HUES64 (cell line): ENCODE data around the gene EPS8.

ENCODE experiments used
- H3K27ac ChIP-seq: 2 replicates; pipeline ENCODE4 v1.7.0; 2013; ENCODE audit warnings: low read depth, low read length, inconsistent platforms
- H3K27me3 ChIP-seq: 2 replicates; pipeline ENCODE4 v1.6.1; 2013; ENCODE audit warnings: mild to moderate bottlenecking, low read length; ENCODE audit not compliant: insufficient read depth
- H3K36me3 ChIP-seq: 2 replicates; pipeline ENCODE4 v1.6.1; 2013; ENCODE audit warnings: mild to moderate bottlenecking, low read length; ENCODE audit not compliant: insufficient read depth
- H3K4me1 ChIP-seq: 2 replicates; pipeline ENCODE4 v1.6.1; 2013; ENCODE audit warnings: mild to moderate bottlenecking, low read length, moderate library complexity; ENCODE audit not compliant: insufficient read depth
- H3K4me3 ChIP-seq: 2 replicates; pipeline ENCODE4 v1.5.1; 2013; ENCODE audit warnings: mild to moderate bottlenecking, low read length, moderate library complexity
- H3K9ac ChIP-seq: 2 replicates; pipeline ENCODE4 v1.6.1; 2013; ENCODE audit warnings: mild to moderate bottlenecking, low read depth, low read length
- H3K9me3 ChIP-seq: 2 replicates; pipeline ENCODE4 v1.6.1; 2013; ENCODE audit warnings: low read depth, low read length; ENCODE audit not compliant: insufficient read depth
- WGBS: fragments of 150-250, 120-280 bp; methylation state at CpG from one replicate; pipeline ENCODE4 v1.1.7; 2013; ENCODE audit warnings: missing lambda C conversion rate; 5-methylcytosine and 5-hydroxymethylcytosine counted together

EPS8 gene

DNA sequence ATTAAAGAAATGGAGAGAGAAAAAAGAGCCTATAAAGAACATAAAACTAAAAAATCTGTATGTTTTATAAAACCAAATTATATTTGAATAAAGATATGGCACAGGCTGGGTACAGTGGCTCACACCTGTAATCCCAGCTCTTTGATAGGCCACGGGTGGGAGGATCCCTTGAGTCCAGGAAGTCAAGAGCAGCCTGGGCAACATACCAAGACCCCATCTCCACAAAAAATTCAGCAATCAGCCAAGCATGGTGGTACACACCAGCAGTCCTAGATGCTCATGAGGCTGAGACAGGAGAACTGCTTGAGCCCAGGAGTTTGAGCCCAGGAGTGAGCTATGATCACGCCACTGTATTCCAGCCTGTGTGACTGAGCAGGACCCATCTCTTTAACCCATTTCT, 74.9 kb downstream of the EPS8 start:
- Histone ChIP-seq H3K27ac (no peak overlapping the region), H3K27me3 (no peaks in the 10 kb centered on the region), H3K4me3 (no peak overlapping the region), H3K9me3 (no peaks in the 10 kb centered on the region), H3K36me3 (no peaks in the 10 kb centered on the region), H3K9ac (no peak overlapping the region), H3K4me1 (peaks cover 6% of the 10 kb centered on the region)
- 98% methylated on average over 2 of the region's 2 CpGs for WGBS

DNA sequence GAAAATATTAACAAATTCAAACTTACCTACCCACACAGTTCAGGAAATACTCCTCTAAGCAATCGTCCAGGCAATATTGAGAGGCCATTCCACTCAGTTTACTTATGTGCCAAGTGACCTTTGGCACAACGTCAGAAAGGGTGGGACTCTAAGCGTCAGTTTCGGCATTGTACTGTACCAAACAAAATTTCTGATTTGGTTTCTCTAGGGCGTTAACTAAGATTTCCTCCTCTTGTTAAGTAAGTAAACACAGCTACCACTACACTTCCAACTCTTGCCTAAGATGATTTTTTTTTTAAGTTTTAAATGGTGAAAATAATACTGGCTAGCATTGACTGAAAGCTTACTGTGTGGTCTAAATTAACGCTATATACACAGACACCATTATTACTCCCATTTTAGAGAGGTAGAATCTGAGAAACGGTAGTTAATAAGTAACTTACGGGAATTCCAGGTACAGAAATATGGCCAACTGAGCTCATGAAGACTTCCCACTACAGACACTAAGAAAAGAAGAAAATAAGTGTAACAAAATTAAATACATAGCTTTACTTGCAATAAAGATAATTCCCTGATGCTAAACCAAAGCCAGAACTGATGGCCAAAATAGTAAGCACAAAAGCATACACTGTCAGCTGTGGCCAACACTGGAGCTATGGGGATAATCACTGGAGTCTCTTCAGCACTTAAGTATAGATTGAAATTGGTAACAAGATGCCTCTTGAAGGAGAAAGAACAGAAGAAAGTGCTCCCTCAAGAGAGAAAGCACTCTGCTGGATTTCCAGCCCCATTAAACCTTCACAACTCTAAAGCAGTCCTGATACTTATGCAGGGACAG, 76.1 kb downstream of the EPS8 start:
- no peaks in the 10 kb centered on the region for H3K36me3 ChIP-seq
- H3K27ac ChIP-seq = no peak overlapping the region
- H3K9me3 ChIP-seq = no peaks in the 10 kb centered on the region
- peaks cover 13% of the 10 kb centered on the region for H3K4me1 ChIP-seq
- no peak overlapping the region for H3K4me3 ChIP-seq
- no peak overlapping the region for H3K9ac ChIP-seq
- no peaks in the 10 kb centered on the region for H3K27me3 ChIP-seq
- WGBS = 96% methylated on average over 5 of the region's 8 CpGs

DNA sequence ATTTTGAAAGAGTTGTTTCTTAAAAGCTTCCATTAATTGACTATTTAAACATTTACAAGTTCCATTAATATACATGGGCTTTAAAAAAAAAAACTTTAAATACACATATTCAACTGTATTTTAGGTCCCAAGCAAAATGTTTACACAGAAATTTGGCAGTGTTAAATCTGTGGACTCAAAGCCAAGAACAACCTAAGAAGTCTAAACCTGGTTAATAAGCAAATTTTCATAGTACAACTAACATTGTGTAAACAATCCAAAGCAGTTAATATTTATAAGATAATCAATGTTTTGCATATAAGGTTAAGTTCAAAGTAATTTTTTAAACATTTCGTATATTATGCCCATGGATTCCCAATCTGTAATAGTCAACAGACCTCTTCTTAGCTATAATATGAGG, 77.0 kb downstream of the EPS8 start:
- peaks cover 13% of the 10 kb centered on the region for H3K4me1 ChIP-seq

DNA sequence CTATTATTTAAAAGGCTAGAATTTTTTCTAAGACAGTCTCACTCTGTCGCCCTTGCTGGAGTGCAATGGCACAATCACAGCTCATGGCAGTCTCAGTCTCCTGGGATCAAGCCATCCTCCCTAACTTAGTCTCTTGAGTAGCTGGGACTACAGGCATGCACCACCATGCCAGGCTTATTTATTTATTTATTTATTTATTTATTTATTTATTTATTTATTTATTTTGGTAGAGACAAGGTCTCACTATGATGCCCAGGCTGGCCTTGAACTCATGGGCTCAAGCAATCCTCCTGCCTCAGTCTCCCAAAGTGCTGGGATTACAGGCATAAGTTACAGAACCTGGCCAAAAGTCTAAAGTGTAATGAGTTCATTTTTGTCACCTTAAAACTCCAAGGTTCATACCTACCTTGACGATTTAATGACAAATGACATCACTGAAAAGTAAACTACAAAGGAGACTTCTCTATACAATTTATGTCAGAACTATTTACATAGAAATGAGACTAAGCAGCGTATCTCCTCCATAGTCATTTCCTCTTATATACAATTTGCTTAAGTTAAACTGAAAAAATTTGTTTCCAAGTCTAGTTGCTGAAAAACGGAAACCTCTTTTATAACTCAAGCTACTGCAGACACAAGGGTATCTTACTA, 78.2 kb downstream of the EPS8 start:
- Histone ChIP-seq H3K36me3 (no peaks in the 10 kb centered on the region), H3K4me1 (peaks cover 19% of the 10 kb centered on the region), H3K9ac (no peak overlapping the region), H3K9me3 (no peaks in the 10 kb centered on the region), H3K4me3 (no peak overlapping the region), H3K27me3 (no peaks in the 10 kb centered on the region), H3K27ac (no peak overlapping the region)
- 94% methylated on average over 4 of the region's 4 CpGs for WGBS

More for the DNA sequence above, 77.0 kb downstream of the EPS8 start:
- no peak overlapping the region for H3K9ac ChIP-seq
- H3K4me3 ChIP-seq = no peak overlapping the region
- H3K36me3 ChIP-seq = no peaks in the 10 kb centered on the region
- WGBS = no CpG with 5 or more reads among the region's 1 CpG
- H3K9me3 ChIP-seq = no peaks in the 10 kb centered on the region
- H3K27ac ChIP-seq = no peak overlapping the region
- no peaks in the 10 kb centered on the region for H3K27me3 ChIP-seq

DNA sequence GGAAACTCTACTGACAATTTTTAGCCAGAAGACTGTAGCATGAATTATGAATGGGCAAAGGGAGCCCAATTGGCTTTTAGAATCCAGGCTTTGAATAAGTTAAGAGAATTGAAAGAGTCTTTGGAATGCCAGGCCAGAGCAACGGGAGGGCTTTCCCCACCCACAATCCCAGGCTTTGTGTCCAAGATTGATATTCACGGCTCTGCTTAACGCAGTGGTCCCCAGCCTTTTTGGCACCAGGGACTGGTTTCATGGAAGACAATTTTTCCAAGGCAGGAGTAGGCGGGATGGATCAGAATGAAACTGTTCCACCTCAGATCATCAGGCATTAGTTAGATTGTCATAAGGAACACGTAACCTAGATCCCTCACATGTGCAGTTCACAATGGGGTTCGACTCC, 79.6 kb downstream of the EPS8 start:
- Histone ChIP-seq H3K9ac (no peak overlapping the region), H3K36me3 (no peaks in the 10 kb centered on the region), H3K27ac (no peak overlapping the region), H3K4me3 (no peak overlapping the region), H3K27me3 (no peaks in the 10 kb centered on the region), H3K4me1 (peaks cover 23% of the 10 kb centered on the region), H3K9me3 (no peaks in the 10 kb centered on the region)
- 82% methylated on average over 6 of the region's 6 CpGs for WGBS

DNA sequence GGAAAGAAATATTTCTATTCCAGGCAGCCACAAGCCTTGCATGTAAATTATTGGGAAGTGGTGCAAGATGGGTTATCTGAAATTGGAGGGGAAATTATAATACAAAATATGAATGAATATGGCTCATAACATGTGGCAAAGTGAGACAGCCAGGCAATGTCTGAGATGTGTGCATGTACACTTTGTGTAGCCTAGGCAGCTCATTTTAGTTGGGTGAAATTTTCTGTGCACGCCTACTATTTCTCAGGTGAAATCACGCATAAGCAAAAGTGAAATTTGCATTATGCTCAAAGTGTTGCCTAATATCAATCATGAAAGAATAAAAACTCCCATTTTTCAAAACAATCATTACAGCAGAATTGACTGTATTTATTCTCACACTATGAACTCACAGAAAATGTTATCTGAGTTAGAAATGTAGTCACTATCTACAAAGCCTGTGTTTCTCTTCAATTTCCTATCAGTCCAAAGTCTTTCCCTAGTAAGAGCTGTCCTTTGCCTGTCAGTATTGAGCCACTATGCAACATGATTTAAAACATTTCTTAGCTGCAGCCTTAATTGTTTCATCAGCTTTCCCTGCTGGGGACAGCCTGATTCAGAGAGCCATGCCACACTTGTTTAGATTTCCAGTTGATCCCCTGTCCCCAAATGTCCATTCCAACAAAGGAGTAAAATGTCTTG, 80.7 kb downstream of the EPS8 start:
- Histone ChIP-seq H3K36me3 (no peaks in the 10 kb centered on the region), H3K27ac (no peak overlapping the region), H3K27me3 (no peaks in the 10 kb centered on the region), H3K4me3 (no peak overlapping the region), H3K4me1 (peaks cover 23% of the 10 kb centered on the region), H3K9ac (no peak overlapping the region), H3K9me3 (no peaks in the 10 kb centered on the region)
- WGBS = 100% methylated on average over 2 of the region's 2 CpGs

DNA sequence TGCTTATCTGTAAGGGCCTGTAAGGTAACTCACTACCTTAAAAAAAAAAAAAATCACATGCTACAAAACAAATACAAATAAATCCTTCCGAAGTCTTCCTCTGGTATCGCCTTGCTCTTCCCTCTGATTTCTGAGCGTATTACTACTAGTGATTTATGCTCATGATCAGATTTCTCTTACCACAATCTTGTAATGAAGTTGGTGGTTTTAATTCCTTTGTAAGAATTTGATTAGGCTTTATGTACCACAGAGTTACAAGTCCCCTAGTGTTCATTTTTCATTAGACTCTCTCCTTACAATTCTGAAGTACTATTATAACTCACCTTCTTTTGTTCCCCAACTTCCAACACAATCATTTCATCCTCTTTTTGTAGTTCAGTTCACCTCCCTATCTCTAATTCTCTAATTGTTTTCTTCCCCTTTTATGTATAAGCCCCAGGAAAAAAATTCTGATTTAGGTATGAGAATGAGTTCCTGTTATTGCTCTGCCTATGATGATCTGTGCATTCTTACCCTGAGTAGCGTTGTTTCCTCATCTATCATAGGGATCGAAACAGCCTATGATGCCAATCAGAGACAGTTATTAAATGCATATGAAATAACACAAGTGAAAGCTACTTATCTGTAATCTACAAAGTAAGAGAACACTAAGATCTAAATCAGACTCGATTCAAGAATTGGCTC, 81.5 kb downstream of the EPS8 start:
- no peak overlapping the region for H3K4me3 ChIP-seq
- no peaks in the 10 kb centered on the region for H3K9me3 ChIP-seq
- H3K4me1 ChIP-seq = peaks cover 23% of the 10 kb centered on the region
- H3K9ac ChIP-seq = no peak overlapping the region
- WGBS = 96% methylated on average over 6 of the region's 6 CpGs
- no peaks in the 10 kb centered on the region for H3K27me3 ChIP-seq
- no peaks in the 10 kb centered on the region for H3K36me3 ChIP-seq
- H3K27ac ChIP-seq = no peak overlapping the region

DNA sequence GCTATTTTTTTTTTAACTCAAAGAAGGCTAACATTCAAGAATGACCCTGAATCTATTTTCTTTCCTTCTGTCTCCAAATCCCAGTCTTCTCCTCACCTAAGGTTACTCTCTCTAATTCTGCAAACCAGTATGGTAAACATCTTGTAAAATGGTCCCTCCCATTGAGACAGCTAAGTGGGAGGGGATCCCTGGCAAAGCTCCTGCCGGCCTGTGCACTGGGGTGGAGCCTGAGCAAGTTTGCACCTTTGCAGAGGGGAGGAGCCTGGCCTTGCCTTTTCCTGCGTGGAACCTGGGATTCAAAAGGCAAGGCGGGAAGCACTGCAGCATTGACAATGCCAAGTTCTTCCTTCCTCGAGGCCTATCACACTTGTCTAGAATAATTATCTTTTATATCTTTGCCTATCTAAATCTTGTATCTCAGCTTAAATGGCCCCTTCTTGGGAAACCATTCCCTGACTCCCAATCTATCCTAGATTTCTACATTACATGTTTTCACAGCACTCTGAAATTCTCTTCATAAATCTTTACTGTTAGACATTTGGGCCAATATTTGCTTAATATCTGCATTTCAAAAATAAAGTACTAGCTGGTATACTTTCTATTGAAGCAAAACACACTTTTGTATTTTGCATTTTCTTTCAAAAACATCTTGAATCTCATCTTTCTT, 83.0 kb downstream of the EPS8 start:
- H3K36me3 ChIP-seq = no peaks in the 10 kb centered on the region
- H3K27me3 ChIP-seq = no peaks in the 10 kb centered on the region
- H3K9ac ChIP-seq = no peak overlapping the region
- 59% methylated on average over 4 of the region's 4 CpGs for WGBS
- no peak overlapping the region for H3K27ac ChIP-seq
- no peak overlapping the region for H3K4me3 ChIP-seq
- H3K9me3 ChIP-seq = no peaks in the 10 kb centered on the region
- peaks cover 23% of the 10 kb centered on the region for H3K4me1 ChIP-seq

DNA sequence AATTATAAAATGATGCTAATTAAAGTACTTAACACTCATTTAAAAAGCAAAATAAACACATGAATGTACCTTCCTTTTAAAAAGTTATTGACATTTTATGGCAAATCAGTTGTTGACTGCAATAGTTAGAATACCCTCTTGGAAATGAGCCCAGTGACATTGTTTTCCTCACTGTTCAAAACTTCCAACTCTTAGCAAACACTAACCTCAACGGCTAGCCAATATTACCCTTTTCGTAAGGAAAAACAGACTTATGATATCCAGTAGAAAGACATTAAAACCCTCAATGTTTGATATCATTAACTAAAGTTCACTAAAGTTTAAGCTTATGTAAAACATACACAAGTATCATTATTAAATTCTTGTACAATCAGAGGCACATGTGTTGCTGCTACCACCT, 83.6 kb downstream of the EPS8 start:
- Histone ChIP-seq H3K9ac (no peak overlapping the region), H3K27ac (no peak overlapping the region), H3K4me1 (peaks cover 25% of the 10 kb centered on the region), H3K9me3 (no peaks in the 10 kb centered on the region), H3K4me3 (no peak overlapping the region), H3K36me3 (no peaks in the 10 kb centered on the region), H3K27me3 (no peaks in the 10 kb centered on the region)
- WGBS = 92% methylated on average over 2 of the region's 2 CpGs

DNA sequence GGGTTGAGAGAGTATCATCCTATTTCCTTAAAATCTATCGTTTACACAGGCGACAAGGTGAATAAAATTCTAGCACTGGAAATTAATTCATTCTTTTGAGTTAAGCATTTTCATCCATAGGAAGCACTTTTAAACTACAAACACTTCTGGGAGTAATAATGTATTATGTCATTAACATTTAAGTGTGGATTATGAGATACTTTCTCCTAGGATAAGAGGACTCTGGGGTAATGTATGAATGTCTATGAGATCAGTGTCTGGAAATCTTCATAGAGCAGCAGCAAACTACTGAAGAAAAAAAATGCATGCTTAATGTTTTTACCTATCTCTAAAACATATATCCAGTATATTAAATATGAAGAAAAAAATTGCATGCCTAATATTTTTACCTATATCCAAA, 86.9 kb downstream of the EPS8 start:
- H3K27me3 ChIP-seq = no peaks in the 10 kb centered on the region
- no CpG with 5 or more reads among the region's 2 CpGs for WGBS
- no peak overlapping the region for H3K4me3 ChIP-seq
- no peak overlapping the region for H3K9ac ChIP-seq
- H3K9me3 ChIP-seq = no peaks in the 10 kb centered on the region
- peaks cover 21% of the 10 kb centered on the region for H3K4me1 ChIP-seq
- no peaks in the 10 kb centered on the region for H3K36me3 ChIP-seq
- no peak overlapping the region for H3K27ac ChIP-seq
